Sigmoid colon (tissue), 4 donors: ENCODE results near the gene ATP2B3.

Source experiments
- EP300 ChIP-seq, 4 donors: sonication (generic); formaldehyde crosslinking; IDR thresholded peaks; one replicate each; pipeline ENCODE4 v1.6.1; 2017; ENCODE audit warnings: antibody characterized with exemption in 4 of 4
- POLR2A ChIP-seq, 2 donors: fragments of 450-650 bp; IDR thresholded peaks; one replicate each; pipeline ENCODE4 v1.6.1; 2016; ENCODE audit warnings: antibody characterized with exemption in 2 of 2, mild to moderate bottlenecking in 2 of 2, moderate library complexity in 2 of 2
- POLR2AphosphoS5 ChIP-seq, 4 donors: sonication (generic); formaldehyde crosslinking; IDR thresholded peaks; one replicate each; pipeline ENCODE4 v1.6.1; 2017; ENCODE audit warnings: antibody characterized with exemption in 4 of 4
- TF ChIP-seq, protein P1 (sequence below), 4 experiments: fragments of 450-650 bp in 3 of 4; fragments of 200-600 bp in 1 of 4; IDR thresholded peaks; one replicate each; pipeline ENCODE4 v1.5.1; 2016 to 2019; ENCODE audit warnings: antibody characterized with exemption in 4 of 4, mild to moderate bottlenecking in 3 of 4, moderate library complexity in 2 of 4

DNA sequence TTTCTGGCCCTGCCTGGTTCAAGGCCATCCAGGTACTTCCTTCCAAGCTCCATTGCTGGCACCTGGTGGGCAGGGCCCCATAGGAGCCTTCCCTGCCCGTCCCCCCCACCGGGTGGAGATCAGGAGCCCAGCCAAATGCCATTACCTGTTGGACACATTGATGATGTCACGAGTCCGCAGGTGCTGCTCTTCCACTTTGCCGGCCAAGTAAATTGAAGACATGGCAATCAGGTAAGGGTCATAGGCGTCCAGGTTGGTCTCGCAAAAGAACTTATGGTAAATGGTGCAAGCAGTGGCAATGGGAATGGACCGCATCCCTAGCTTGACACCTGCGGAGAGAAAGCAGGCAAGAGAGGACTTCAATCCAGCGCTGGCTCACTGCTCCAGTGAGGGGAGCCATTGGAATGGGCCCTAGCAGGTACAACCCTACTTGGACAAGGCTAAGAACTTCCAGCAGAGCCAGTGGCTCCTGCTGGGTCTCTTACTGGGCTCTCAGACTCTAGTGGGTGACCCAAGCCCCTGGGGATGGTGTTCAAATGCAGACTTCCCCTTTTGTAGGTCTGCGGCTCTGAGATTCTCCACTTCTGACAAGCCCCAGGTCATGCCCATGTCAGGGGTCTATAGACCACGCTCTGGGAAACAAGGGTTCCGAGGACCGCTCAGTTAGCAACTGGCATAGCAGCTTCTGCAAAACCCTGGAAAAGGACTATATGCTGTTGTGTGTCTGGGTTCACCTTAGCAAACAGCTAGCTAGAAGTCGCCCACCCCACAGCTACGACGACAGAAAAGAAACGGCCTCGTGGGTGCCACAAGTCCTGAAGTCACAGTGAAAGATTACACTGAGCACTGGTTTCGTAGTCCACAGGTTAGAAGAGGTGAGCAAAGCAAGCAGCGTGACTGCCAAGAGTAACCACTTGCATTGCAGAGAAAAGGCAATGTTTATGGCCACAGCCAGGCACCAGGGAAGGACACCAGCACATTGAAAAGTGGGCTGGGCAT, 78.7 kb downstream of the ATP2B3 start:
- TF ChIP-seq, protein P1, sequence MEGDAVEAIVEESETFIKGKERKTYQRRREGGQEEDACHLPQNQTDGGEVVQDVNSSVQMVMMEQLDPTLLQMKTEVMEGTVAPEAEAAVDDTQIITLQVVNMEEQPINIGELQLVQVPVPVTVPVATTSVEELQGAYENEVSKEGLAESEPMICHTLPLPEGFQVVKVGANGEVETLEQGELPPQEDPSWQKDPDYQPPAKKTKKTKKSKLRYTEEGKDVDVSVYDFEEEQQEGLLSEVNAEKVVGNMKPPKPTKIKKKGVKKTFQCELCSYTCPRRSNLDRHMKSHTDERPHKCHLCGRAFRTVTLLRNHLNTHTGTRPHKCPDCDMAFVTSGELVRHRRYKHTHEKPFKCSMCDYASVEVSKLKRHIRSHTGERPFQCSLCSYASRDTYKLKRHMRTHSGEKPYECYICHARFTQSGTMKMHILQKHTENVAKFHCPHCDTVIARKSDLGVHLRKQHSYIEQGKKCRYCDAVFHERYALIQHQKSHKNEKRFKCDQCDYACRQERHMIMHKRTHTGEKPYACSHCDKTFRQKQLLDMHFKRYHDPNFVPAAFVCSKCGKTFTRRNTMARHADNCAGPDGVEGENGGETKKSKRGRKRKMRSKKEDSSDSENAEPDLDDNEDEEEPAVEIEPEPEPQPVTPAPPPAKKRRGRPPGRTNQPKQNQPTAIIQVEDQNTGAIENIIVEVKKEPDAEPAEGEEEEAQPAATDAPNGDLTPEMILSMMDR (IDR thresholded peaks at IDR 0.05) = no peak
- TF ChIP-seq EP300 (IDR thresholded peaks at IDR 0.05) (no peak), POLR2A (IDR thresholded peaks at IDR 0.05) (no peak), POLR2AphosphoS5 (IDR thresholded peaks at IDR 0.05) (no peak)
